ENCODE measurements around the gene LPAR3. TPM values are rescaled to one million over a fixed set of nuclear protein-coding genes. Genes with fewer than 3 reads are reported as not detected.
A peak's percentile ranks its signal among the peaks of the same experiment; 100 is the strongest.
"Not testable (repeated sequence)": the region's sequence is repeated elsewhere in the genome, so short reads cannot be mapped to it uniquely, and the experiment has no call there.

LPAR3 gene
- polyA plus RNA-seq, 4 donors = 0.12 to 0.13 TPM; not detected in 2

DNA sequence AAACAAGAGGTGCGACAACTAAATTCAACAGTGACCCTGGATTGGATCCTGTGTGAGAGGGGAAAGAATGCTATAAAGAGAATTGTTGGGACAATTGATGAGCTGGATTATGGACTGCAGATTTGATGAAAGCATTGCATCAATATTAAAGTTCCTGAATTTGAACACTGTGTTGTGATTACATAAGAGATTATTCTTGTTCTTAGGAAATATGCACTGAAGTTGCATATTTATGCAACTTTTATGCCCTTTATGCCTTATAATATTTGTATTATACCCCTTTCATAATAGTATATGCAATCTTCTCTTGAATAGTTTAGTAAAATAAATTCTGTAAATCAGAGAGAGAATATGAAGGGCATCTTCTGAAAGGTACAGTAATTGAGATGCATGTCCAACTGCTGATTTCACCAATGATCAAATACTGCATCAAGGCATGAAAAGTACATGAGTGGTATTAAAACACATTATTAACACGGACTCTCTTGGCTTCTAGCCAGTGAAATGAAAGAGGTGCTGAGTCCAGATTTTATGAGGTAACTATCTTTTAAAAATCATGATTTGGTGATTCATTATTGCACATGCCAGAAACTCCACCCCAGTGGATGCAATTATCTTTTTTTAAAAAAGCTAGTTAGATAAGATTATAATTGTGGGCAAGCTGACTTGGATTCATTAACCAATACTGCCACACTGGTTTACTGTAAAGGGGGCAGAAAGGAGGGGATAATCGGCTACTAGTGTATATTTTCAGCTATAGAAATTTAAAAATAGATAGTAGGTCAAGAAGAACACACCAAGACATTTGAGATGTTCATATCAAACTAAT, 19.9 kb upstream of the LPAR3 start:
- Histone ChIP-seq H3K36me3 (ENCODE audit: control insufficient read depth in 3 of 3, insufficient read depth in 2 of 3, low read depth in 1 of 3, low read length in 3 of 3) (no peaks in the 10 kb centered on the region), H3K27ac (ENCODE audit: low read depth in 1 of 3, low read length in 2 of 3) (peak overlapping the region in 1 of 3 donors; percentile 50), H3K4me3 (ENCODE audit: low read depth in 1 of 3, low read length in 3 of 3) (no peak overlapping the region), H3K9me3 (ENCODE audit: control insufficient read depth in 2 of 2, insufficient read depth in 1 of 2, low read depth in 1 of 2, low read length in 1 of 2) (no peaks in the 10 kb centered on the region), H3K27me3 (ENCODE audit: control insufficient read depth in 3 of 3, insufficient read depth in 3 of 3, low read length in 3 of 3) (peaks cover 0 to 2% (median 0%) of the 10 kb centered on the region in 3 donors), H3K4me1 (ENCODE audit: control insufficient read depth in 3 of 3, insufficient read depth in 2 of 3, low read depth in 1 of 3, low read length in 2 of 3) (peaks cover 0 to 5% (median 0%) of the 10 kb centered on the region in 3 donors)
- 33 to 64% (median 56%) methylated on average over 3 of the region's 3 CpGs for WGBS, 3 donors
- no peak for FAIRE-seq
- DNase-seq = peak; percentile 38 to 70

DNA sequence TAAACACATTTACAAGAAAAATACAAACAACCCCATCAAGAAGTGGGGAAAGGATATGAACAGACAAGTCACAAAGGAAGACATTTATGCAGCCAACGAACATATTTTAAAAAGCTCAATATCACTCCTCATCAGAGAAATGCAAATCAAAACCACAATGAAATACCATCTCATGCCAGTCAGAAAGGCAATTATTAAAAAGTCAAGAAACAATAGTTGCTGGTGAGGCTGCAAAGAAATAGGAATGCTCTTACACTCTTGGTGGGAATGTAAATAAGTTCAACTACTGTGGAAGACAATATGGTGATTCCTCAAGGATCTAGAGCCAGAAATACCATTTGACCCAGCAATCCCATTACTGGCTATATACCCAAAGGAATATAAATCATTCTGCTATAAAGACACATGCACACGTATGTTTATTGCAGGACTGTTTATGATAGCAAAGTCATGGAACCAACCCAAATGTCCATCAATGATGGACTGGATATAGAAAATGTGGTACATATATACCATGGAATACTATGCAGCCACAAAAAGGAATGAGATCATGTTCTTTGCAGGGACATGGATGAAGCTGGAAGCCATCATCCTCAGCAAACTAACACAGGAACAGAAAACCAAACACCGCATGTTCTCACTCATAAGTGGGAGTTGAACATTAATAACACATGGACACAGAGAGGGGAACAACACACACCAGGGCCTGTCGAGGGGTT, 15.9 kb upstream of the LPAR3 start:
- WGBS, 3 donors = 83 to 86% (median 84%) methylated on average over 4 of the region's 4 CpGs
- FAIRE-seq; DNase-seq; H3K27ac ChIP-seq (ENCODE audit: low read depth in 1 of 3, low read length in 2 of 3); H3K4me3 ChIP-seq (ENCODE audit: low read depth in 1 of 3, low read length in 3 of 3); H3K9me3 ChIP-seq (ENCODE audit: control insufficient read depth in 2 of 2, insufficient read depth in 1 of 2, low read depth in 1 of 2, low read length in 1 of 2); H3K4me1 ChIP-seq (ENCODE audit: control insufficient read depth in 3 of 3, insufficient read depth in 2 of 3, low read depth in 1 of 3, low read length in 2 of 3); H3K27me3 ChIP-seq (ENCODE audit: control insufficient read depth in 3 of 3, insufficient read depth in 3 of 3, low read length in 3 of 3); H3K36me3 ChIP-seq (ENCODE audit: control insufficient read depth in 3 of 3, insufficient read depth in 2 of 3, low read depth in 1 of 3, low read length in 3 of 3): not testable (repeated sequence)

DNA sequence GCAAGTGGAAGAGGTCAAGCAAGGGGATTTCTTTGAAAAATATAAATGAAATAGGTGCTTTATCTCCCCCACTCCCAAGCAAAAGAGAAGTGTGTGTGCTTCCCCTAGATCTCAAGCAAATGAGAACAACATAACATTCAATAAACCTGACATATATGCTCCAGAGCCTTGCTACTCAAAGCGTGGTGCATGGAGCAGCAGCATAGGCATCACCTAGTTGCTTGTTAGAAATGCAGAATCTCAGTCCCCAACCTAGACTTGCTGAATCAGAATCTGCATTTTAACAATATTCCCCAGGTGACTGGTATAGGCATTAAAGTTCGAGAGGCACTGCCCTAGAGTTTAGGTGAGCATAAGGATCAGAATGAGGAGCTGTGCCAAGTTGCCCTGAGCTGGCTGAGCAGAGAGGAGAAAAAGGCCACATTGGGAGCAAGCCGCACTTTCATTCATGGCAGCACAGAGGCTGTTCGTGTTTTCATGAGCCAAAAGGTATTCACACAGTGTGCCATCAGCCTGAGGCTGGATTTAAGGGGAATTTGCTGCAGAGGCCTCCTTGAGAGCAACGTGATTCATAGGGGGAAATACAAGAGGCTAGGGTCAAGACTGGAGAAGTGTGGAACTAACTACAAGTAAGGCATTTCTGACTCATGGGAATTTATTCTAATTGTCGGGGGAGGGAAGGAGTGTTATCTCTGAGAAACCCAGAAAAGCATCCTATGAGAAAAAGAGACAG, 14.3 kb upstream of the LPAR3 start:
- FAIRE-seq = no peak
- 69 to 83% (median 82%) methylated on average over 6 of the region's 6 CpGs for WGBS, 3 donors
- Histone ChIP-seq H3K27ac (ENCODE audit: low read depth in 1 of 3, low read length in 2 of 3) (no peak overlapping the region), H3K36me3 (ENCODE audit: control insufficient read depth in 3 of 3, insufficient read depth in 2 of 3, low read depth in 1 of 3, low read length in 3 of 3) (no peaks in the 10 kb centered on the region), H3K4me3 (ENCODE audit: low read depth in 1 of 3, low read length in 3 of 3) (no peak overlapping the region), H3K9me3 (ENCODE audit: control insufficient read depth in 2 of 2, insufficient read depth in 1 of 2, low read depth in 1 of 2, low read length in 1 of 2) (no peaks in the 10 kb centered on the region), H3K4me1 (ENCODE audit: control insufficient read depth in 3 of 3, insufficient read depth in 2 of 3, low read depth in 1 of 3, low read length in 2 of 3) (no peaks in the 10 kb centered on the region), H3K27me3 (ENCODE audit: control insufficient read depth in 3 of 3, insufficient read depth in 3 of 3, low read length in 3 of 3) (peaks cover 0 to 5% (median 2%) of the 10 kb centered on the region in 3 donors)
- DNase-seq = no peak

DNA sequence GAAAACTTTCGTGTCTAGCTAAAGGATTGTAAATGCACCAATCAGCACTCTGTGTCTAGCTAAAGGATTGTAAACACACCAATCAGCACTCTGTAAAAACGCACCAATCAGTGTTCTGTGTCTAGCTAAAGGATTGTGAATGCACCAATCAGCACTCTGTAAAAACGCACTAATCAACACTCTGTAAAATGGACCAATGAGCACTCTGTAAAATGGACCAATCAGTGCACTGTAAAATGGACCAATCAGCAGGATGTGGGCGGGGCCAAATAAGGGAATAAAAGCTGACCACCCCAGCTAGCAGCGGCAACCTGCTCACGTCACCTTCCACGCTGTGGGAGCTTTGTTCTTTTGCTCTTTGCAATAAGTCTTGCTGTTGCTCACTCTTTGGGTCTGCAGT, 9.7 kb upstream of the LPAR3 start:
- not testable (repeated sequence) for DNase-seq

DNA sequence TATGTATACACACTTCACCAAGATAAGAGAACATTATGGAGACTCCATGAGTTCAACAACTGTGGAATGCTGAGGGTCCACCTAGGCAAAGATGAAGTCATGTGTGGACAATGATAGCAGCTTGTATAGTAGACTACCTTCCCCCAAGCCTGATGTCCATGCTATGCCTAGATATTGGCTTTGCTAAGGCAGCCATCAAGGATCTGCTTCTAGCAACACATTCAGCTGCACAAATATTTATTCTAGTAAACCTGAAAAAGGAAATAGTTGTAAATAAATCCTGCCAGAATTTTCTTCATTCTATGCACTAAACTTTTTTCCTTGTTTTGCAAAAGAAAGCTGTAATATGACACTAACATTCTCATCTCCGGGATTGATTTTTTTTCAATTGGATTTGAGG, 7.0 kb upstream of the LPAR3 start:
- no peak for DNase-seq
- Histone ChIP-seq H3K27ac (ENCODE audit: low read depth in 1 of 3, low read length in 2 of 3) (no peak overlapping the region), H3K4me3 (ENCODE audit: low read depth in 1 of 3, low read length in 3 of 3) (no peak overlapping the region), H3K9me3 (ENCODE audit: control insufficient read depth in 2 of 2, insufficient read depth in 1 of 2, low read depth in 1 of 2, low read length in 1 of 2) (no peaks in the 10 kb centered on the region), H3K27me3 (ENCODE audit: control insufficient read depth in 3 of 3, insufficient read depth in 3 of 3, low read length in 3 of 3) (peaks cover 0 to 4% (median 2%) of the 10 kb centered on the region in 3 donors), H3K4me1 (ENCODE audit: control insufficient read depth in 3 of 3, insufficient read depth in 2 of 3, low read depth in 1 of 3, low read length in 2 of 3) (no peaks in the 10 kb centered on the region), H3K36me3 (ENCODE audit: control insufficient read depth in 3 of 3, insufficient read depth in 2 of 3, low read depth in 1 of 3, low read length in 3 of 3) (no peaks in the 10 kb centered on the region)
- WGBS, 3 donors = 48 to 63% (median 57%) methylated on average over 1 of the region's 1 CpG
- no peak for FAIRE-seq

More for the DNA sequence above, 9.7 kb upstream of the LPAR3 start:
- H3K9me3 ChIP-seq (ENCODE audit: control insufficient read depth in 2 of 2, insufficient read depth in 1 of 2, low read depth in 1 of 2, low read length in 1 of 2); H3K4me3 ChIP-seq (ENCODE audit: low read depth in 1 of 3, low read length in 3 of 3); H3K4me1 ChIP-seq (ENCODE audit: control insufficient read depth in 3 of 3, insufficient read depth in 2 of 3, low read depth in 1 of 3, low read length in 2 of 3); H3K27ac ChIP-seq (ENCODE audit: low read depth in 1 of 3, low read length in 2 of 3); H3K27me3 ChIP-seq (ENCODE audit: control insufficient read depth in 3 of 3, insufficient read depth in 3 of 3, low read length in 3 of 3); H3K36me3 ChIP-seq (ENCODE audit: control insufficient read depth in 3 of 3, insufficient read depth in 2 of 3, low read depth in 1 of 3, low read length in 3 of 3); FAIRE-seq: not testable (repeated sequence)
- WGBS, 3 donors = 81 to 86% (median 82%) methylated on average over 7 of the region's 7 CpGs

DNA sequence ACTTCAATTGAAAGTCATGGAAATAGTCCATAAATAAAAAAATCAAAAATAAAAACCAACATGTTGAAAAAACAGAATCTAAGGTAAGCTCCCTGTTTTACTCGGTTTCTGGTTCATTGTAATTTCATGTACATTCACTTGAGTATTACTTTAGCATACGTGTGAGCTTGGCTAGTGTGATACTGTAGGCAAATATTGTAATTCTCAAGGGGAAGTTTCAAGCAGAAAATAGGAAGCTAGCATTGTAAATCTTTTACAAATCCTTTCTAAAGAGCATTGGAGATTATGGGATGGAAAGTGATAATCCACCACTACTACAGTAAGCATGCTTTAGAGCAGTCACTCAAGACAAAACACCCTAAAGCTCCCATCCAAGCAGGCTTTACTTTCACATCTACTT, 3.3 kb upstream of the LPAR3 start:
- H3K9me3 ChIP-seq (ENCODE audit: control insufficient read depth in 2 of 2, insufficient read depth in 1 of 2, low read depth in 1 of 2, low read length in 1 of 2) = no peaks in the 10 kb centered on the region
- H3K4me3 ChIP-seq (ENCODE audit: low read depth in 1 of 3, low read length in 3 of 3) = no peak overlapping the region
- H3K36me3 ChIP-seq (ENCODE audit: control insufficient read depth in 3 of 3, insufficient read depth in 2 of 3, low read depth in 1 of 3, low read length in 3 of 3) = no peaks in the 10 kb centered on the region
- 68 to 79% (median 74%) methylated on average over 2 of the region's 2 CpGs for WGBS, 3 donors
- no peak overlapping the region for H3K27ac ChIP-seq (ENCODE audit: low read depth in 1 of 3, low read length in 2 of 3)
- peaks cover 0 to 8% (median 0%) of the 10 kb centered on the region in 3 donors for H3K4me1 ChIP-seq (ENCODE audit: control insufficient read depth in 3 of 3, insufficient read depth in 2 of 3, low read depth in 1 of 3, low read length in 2 of 3)
- H3K27me3 ChIP-seq (ENCODE audit: control insufficient read depth in 3 of 3, insufficient read depth in 3 of 3, low read length in 3 of 3) = peaks cover 0 to 28% (median 21%) of the 10 kb centered on the region in 3 donors
- no peak for DNase-seq
- FAIRE-seq = no peak

DNA sequence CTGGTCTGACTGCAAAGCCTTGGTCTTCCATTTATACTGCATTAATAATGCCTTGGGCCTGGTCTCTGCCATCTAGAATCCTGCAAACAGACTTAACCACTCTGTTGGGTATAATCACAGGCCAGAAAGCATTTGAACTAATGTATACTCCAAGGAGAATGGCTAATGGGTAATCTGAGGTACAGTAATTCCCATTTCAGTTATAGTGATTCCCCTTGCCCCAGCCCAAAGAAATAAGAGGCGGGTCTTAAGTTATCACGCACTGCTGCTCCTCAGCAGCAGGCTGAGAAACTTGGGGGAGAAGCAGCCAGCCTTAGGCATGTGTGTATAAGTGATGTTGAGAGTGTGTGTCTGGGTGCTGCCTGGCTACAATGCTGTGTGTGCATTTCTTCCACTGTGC, 2.4 kb downstream of the LPAR3 start:
- DNase-seq = no peak
- no peak for FAIRE-seq
- WGBS, 3 donors = 91 to 98% (median 92%) methylated on average over 2 of the region's 2 CpGs

DNA sequence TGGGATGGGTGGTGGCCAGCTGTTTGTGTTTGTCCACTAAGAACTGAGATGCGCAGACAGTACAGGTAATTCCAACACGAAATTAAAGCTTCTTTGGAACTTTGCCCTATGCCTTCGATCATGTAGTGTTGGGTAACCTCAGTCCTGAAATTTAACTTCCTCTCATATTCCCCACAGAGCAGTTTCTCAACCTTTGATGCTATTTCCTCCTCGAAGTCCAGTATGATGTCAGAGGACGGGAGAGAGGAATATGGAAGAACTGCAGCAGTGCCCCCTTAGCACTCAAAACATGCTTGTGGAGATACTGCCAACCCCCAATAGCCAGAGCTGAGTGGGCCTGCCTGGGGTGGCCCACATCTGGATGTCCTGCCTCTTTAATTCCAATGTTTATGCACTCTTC, 3.6 kb downstream of the LPAR3 start:
- DNase-seq = peak in 1 of 2 donors; percentile 30
- Histone ChIP-seq H3K36me3 (ENCODE audit: control insufficient read depth in 3 of 3, insufficient read depth in 2 of 3, low read depth in 1 of 3, low read length in 3 of 3) (no peaks in the 10 kb centered on the region), H3K27ac (ENCODE audit: low read depth in 1 of 3, low read length in 2 of 3) (no peak overlapping the region), H3K4me3 (ENCODE audit: low read depth in 1 of 3, low read length in 3 of 3) (no peak overlapping the region), H3K27me3 (ENCODE audit: control insufficient read depth in 3 of 3, insufficient read depth in 3 of 3, low read length in 3 of 3) (peaks cover 0 to 21% (median 19%) of the 10 kb centered on the region in 3 donors), H3K4me1 (ENCODE audit: control insufficient read depth in 3 of 3, insufficient read depth in 2 of 3, low read depth in 1 of 3, low read length in 2 of 3) (peaks cover 0 to 8% (median 0%) of the 10 kb centered on the region in 3 donors), H3K9me3 (ENCODE audit: control insufficient read depth in 2 of 2, insufficient read depth in 1 of 2, low read depth in 1 of 2, low read length in 1 of 2) (no peaks in the 10 kb centered on the region)
- WGBS, 3 donors = 61 to 67% (median 66%) methylated on average over 5 of the region's 5 CpGs
- FAIRE-seq = no peak

More for the DNA sequence above, 2.4 kb downstream of the LPAR3 start:
- Histone ChIP-seq H3K9me3 (ENCODE audit: control insufficient read depth in 2 of 2, insufficient read depth in 1 of 2, low read depth in 1 of 2, low read length in 1 of 2) (no peaks in the 10 kb centered on the region), H3K27ac (ENCODE audit: low read depth in 1 of 3, low read length in 2 of 3) (no peak overlapping the region), H3K36me3 (ENCODE audit: control insufficient read depth in 3 of 3, insufficient read depth in 2 of 3, low read depth in 1 of 3, low read length in 3 of 3) (no peaks in the 10 kb centered on the region), H3K4me1 (ENCODE audit: control insufficient read depth in 3 of 3, insufficient read depth in 2 of 3, low read depth in 1 of 3, low read length in 2 of 3) (peaks cover 0 to 8% (median 0%) of the 10 kb centered on the region in 3 donors), H3K27me3 (ENCODE audit: control insufficient read depth in 3 of 3, insufficient read depth in 3 of 3, low read length in 3 of 3) (peaks cover 0 to 24% (median 19%) of the 10 kb centered on the region in 3 donors), H3K4me3 (ENCODE audit: low read depth in 1 of 3, low read length in 3 of 3) (no peak overlapping the region)
